Epithelial cell of alveolus of lung (primary cell): ENCODE measurements around the gene MBP. TPM values are rescaled to one million over a fixed set of nuclear protein-coding genes. Genes with fewer than 3 reads are reported as not detected.

ENCODE experiments used
- total RNA-seq: library from RNA; depleted of rRNA; stranded (reverse); fragments of >200 nt; gene quantifications from 2 replicates; pipeline ENCODE4 v1.2.1, GENCODE V29; 2015

Gene MBP
- 1.8 and 2.2 TPM in 2 replicates for total RNA-seq

GRCh38 chr18:77132369-77133050 is at the start of gene MBP:
Gene MBP (minus strand): TSS chr18:77132783. CDS start chr18:77105261, 27,522 bp downstream.

Other genes with a start within 250 kb of the MBP start
- not detected in 2 replicates for gene GALR1, start 117.1 kb upstream of the MBP start, total RNA-seq